ENCODE measurements around the gene SUN5.
"Not testable (repeated sequence)": the region's sequence is repeated elsewhere in the genome, so short reads cannot be mapped to it uniquely, and the experiment has no call there.

The SUN5 gene

GRCh38 chr20:33004141-33004751 is at the start of gene SUN5:
TSS of gene SUN5 (minus strand) at chr20:33004433. CDS start at chr20:33004340, 93 bp downstream.
- no peak for DNase-seq

GRCh38 chr20:33053291-33054106 is 49.3 kb upstream of the SUN5 start, which contains the start of gene BPIFB3:
TSS of gene BPIFB3 (plus strand) at chr20:33053903. CDS start at chr20:33055436, 1,533 bp downstream.
- DNase-seq = no peak

- DNase-seq = no peak
These were observed 47.1 kb upstream of the SUN5 start for GRCh38 chr20:33051333-33051732.

- no peak for DNase-seq
These were observed 42.2 kb upstream of the SUN5 start for GRCh38 chr20:33046412-33046811.

GRCh38 chr20:33045129-33045721 is 41.0 kb upstream of the SUN5 start:
- not testable (repeated sequence) for DNase-seq

- no peak for DNase-seq
These were observed 39.5 kb upstream of the SUN5 start for GRCh38 chr20:33043731-33044181.

- DNase-seq = no peak
These were observed 38.9 kb upstream of the SUN5 start for GRCh38 chr20:33042983-33043730.

GRCh38 chr20:33042430-33042829 is 38.2 kb upstream of the SUN5 start:
- no peak for DNase-seq

GRCh38 chr20:33038243-33038642 is 34.0 kb upstream of the SUN5 start:
- DNase-seq = no peak

- no peak for DNase-seq
These were observed 33.2 kb upstream of the SUN5 start for GRCh38 chr20:33037456-33037855.

GRCh38 chr20:33034901-33035492 is 30.8 kb upstream of the SUN5 start:
- no peak for DNase-seq

GRCh38 chr20:33034115-33034514 is 29.9 kb upstream of the SUN5 start:
- DNase-seq = no peak

- no peak for DNase-seq
These were observed 29.1 kb upstream of the SUN5 start for GRCh38 chr20:33033381-33033780.

- no peak for DNase-seq
These were observed 28.3 kb upstream of the SUN5 start for GRCh38 chr20:33032555-33032954.

GRCh38 chr20:33031531-33031930 is 27.3 kb upstream of the SUN5 start, which contains the start of gene BPIFB6:
TSS of gene BPIFB6 (plus strand) at chr20:33031648. CDS start at chr20:33031648, 0 bp downstream.
- DNase-seq = no peak

- no peak for DNase-seq
These were observed 26.3 kb upstream of the SUN5 start for GRCh38 chr20:33030569-33030968.

- no peak for DNase-seq
These were observed 25.8 kb upstream of the SUN5 start for GRCh38 chr20:33030076-33030475.

- DNase-seq = no peak
These were observed 24.6 kb upstream of the SUN5 start for GRCh38 chr20:33028875-33029274.

- no peak for DNase-seq
These were observed 23.8 kb upstream of the SUN5 start for GRCh38 chr20:33027769-33028751.

GRCh38 chr20:33026779-33027759 is 22.8 kb upstream of the SUN5 start:
- DNase-seq = no peak

Data from activated CD8-positive, alpha-beta memory T cell treated with anti-CD3 and anti-CD28 coated beads, Interleukin-2, amount 50 U/mL, for 48 hours (primary cell).